Measurements from ENCODE around the gene NOTCH2NLA. TPM values are rescaled to one million over a fixed set of nuclear protein-coding genes. Genes with fewer than 3 reads are reported as not detected.
A peak's percentile ranks its signal among the peaks of the same experiment; 100 is the strongest.
"Not testable (repeated sequence)": the region's sequence is repeated elsewhere in the genome, so short reads cannot be mapped to it uniquely, and the experiment has no call there.

NOTCH2NLA gene
- total and polyA plus RNA-seq, 3 donors from 2014 or later = 61.2 to 160 (median 117) TPM

GRCh38 chr1:146257992-146258552, 29.3 kb upstream of the NOTCH2NLA start:
- DNase-seq; H3K36me3 ChIP-seq (ENCODE audit: low read depth, missing control alignments); H3K27me3 ChIP-seq; H3K4me3 ChIP-seq; intact Hi-C loops (cut with DNase I; ENCODE audit: low total_unique reads); H3K4me1 ChIP-seq; H3K9me3 ChIP-seq; H3K27ac ChIP-seq: not testable (repeated sequence)
- no CpG with 5 or more reads among the region's 1 CpG for WGBS, 2 donors

- H3K36me3 ChIP-seq (ENCODE audit: low read depth, missing control alignments); H3K4me1 ChIP-seq; H3K27ac ChIP-seq; DNase-seq; H3K9me3 ChIP-seq; H3K4me3 ChIP-seq; H3K27me3 ChIP-seq; intact Hi-C loops (cut with DNase I; ENCODE audit: low total_unique reads): not testable (repeated sequence)
- WGBS, 2 donors = 78% methylated on average over 1 of the region's 4 CpGs; no CpG with 5 or more reads in 1 of the 2 donors
These were observed 25.9 kb upstream of the NOTCH2NLA start for GRCh38 chr1:146254569-146255197.

GRCh38 chr1:146253249-146253855, 24.5 kb upstream of the NOTCH2NLA start:
- DNase-seq; H3K9me3 ChIP-seq; H3K36me3 ChIP-seq (ENCODE audit: low read depth, missing control alignments); H3K4me1 ChIP-seq; H3K27me3 ChIP-seq; H3K4me3 ChIP-seq; H3K27ac ChIP-seq; intact Hi-C loops (cut with DNase I; ENCODE audit: low total_unique reads): not testable (repeated sequence)
- no CpG with 5 or more reads among the region's 4 CpGs for WGBS, 2 donors

- H3K4me3 ChIP-seq; H3K27ac ChIP-seq; H3K9me3 ChIP-seq; H3K36me3 ChIP-seq (ENCODE audit: low read depth, missing control alignments); DNase-seq; intact Hi-C loops (cut with DNase I; ENCODE audit: low total_unique reads); H3K27me3 ChIP-seq; H3K4me1 ChIP-seq: not testable (repeated sequence)
- no CpG with 5 or more reads among the region's 1 CpG for WGBS, 2 donors
These were observed 22.7 kb upstream of the NOTCH2NLA start for GRCh38 chr1:146251523-146251922.

- WGBS, 2 donors = no CpG with 5 or more reads among the region's 4 CpGs
- H3K9me3 ChIP-seq; H3K4me1 ChIP-seq; DNase-seq; H3K27ac ChIP-seq; H3K36me3 ChIP-seq (ENCODE audit: low read depth, missing control alignments); H3K4me3 ChIP-seq; H3K27me3 ChIP-seq; intact Hi-C loops (cut with DNase I; ENCODE audit: low total_unique reads): not testable (repeated sequence)
These were observed 19.8 kb upstream of the NOTCH2NLA start for GRCh38 chr1:146248643-146249042.

GRCh38 chr1:146236626-146237025, 7.8 kb upstream of the NOTCH2NLA start:
- H3K9me3 ChIP-seq; H3K27ac ChIP-seq; intact Hi-C loops (cut with DNase I; ENCODE audit: low total_unique reads); DNase-seq; H3K36me3 ChIP-seq (ENCODE audit: low read depth, missing control alignments); H3K4me3 ChIP-seq; H3K4me1 ChIP-seq; H3K27me3 ChIP-seq: not testable (repeated sequence)
- no CpG with 5 or more reads among the region's 2 CpGs for WGBS, 2 donors

GRCh38 chr1:146236026-146236601, 7.3 kb upstream of the NOTCH2NLA start:
- intact Hi-C loops (cut with DNase I; ENCODE audit: low total_unique reads); H3K36me3 ChIP-seq (ENCODE audit: low read depth, missing control alignments); H3K4me3 ChIP-seq; H3K27ac ChIP-seq; DNase-seq; H3K27me3 ChIP-seq; H3K9me3 ChIP-seq; H3K4me1 ChIP-seq: not testable (repeated sequence)
- no CpG with 5 or more reads among the region's 5 CpGs for WGBS, 2 donors

- H3K27me3 ChIP-seq; H3K9me3 ChIP-seq; intact Hi-C loops (cut with DNase I; ENCODE audit: low total_unique reads): not testable (repeated sequence)
These were observed 608 bp downstream of the NOTCH2NLA start for GRCh38 chr1:146228144-146228682.

GRCh38 chr1:146174531-146174930, 54.3 kb downstream of the NOTCH2NLA start:
- no CpG with 5 or more reads among the region's 5 CpGs for WGBS, 2 donors

More at GRCh38 chr1:146228144-146228682, 608 bp downstream of the NOTCH2NLA start:
- H3K36me3 ChIP-seq (ENCODE audit: low read depth, missing control alignments); H3K4me1 ChIP-seq: not testable (repeated sequence)
- peak; percentile 21 for DNase-seq
- 3% methylated on average over 16 of the region's 53 CpGs; no CpG with 5 or more reads in 1 of the 2 donors for WGBS, 2 donors
- Histone ChIP-seq H3K27ac (peak overlapping the region; percentile 84 to 94), H3K4me3 (peak overlapping the region; percentile 55 to 72)

GRCh38 chr1:146167740-146168139, 61.1 kb downstream of the NOTCH2NLA start:
- H3K36me3 ChIP-seq (ENCODE audit: low read depth, missing control alignments); H3K27ac ChIP-seq; DNase-seq; H3K9me3 ChIP-seq; intact Hi-C loops (cut with DNase I; ENCODE audit: low total_unique reads); H3K4me3 ChIP-seq; H3K4me1 ChIP-seq; H3K27me3 ChIP-seq: not testable (repeated sequence)
- WGBS, 2 donors = no CpG with 5 or more reads among the region's 1 CpG

More at GRCh38 chr1:146174531-146174930, 54.3 kb downstream of the NOTCH2NLA start:
- H3K36me3 ChIP-seq (ENCODE audit: low read depth, missing control alignments); H3K4me1 ChIP-seq; H3K27ac ChIP-seq; H3K4me3 ChIP-seq; H3K9me3 ChIP-seq; H3K27me3 ChIP-seq; intact Hi-C loops (cut with DNase I; ENCODE audit: low total_unique reads): not testable (repeated sequence)
- peak; percentile 40 for DNase-seq

- H3K4me1 ChIP-seq; H3K4me3 ChIP-seq; H3K27me3 ChIP-seq; H3K27ac ChIP-seq; H3K9me3 ChIP-seq; intact Hi-C loops (cut with DNase I; ENCODE audit: low total_unique reads); H3K36me3 ChIP-seq (ENCODE audit: low read depth, missing control alignments); DNase-seq: not testable (repeated sequence)
- no CpG with 5 or more reads among the region's 1 CpG for WGBS, 2 donors
These were observed 61.5 kb downstream of the NOTCH2NLA start for GRCh38 chr1:146167273-146167672.

GRCh38 chr1:146144465-146144864, 84.4 kb downstream of the NOTCH2NLA start, which contains the start of gene NBPF10:
Gene NBPF10, minus strand, starts transcription at chr1:146144804. Its CDS starts 35 bp downstream, at chr1:146144769.
- H3K9me3 ChIP-seq; H3K27me3 ChIP-seq; H3K27ac ChIP-seq; H3K36me3 ChIP-seq (ENCODE audit: low read depth, missing control alignments); H3K4me1 ChIP-seq; H3K4me3 ChIP-seq; intact Hi-C loops (cut with DNase I; ENCODE audit: low total_unique reads); DNase-seq: not testable (repeated sequence)
- 23% methylated on average over 3 of the region's 7 CpGs; no CpG with 5 or more reads in 1 of the 2 donors for WGBS, 2 donors

Data from testis (tissue), 3 donors.